OCI-LY3 (cell line): ENCODE results near the gene PEX11G.

ENCODE experiments used
- EZH2phosphoT487 ChIP-seq: fragments of 200-600 bp; shearing (Covaris generic); IDR thresholded peaks from 2 replicates; pipeline ENCODE4 v1.6.1; 2018; ENCODE audit warnings: antibody characterized with exemption, mixed run types, low read depth
- TF ChIP-seq, protein P1 (sequence below): fragments of 200-600, 300-600 bp; sonication (generic); IDR thresholded peaks from 2 replicates; pipeline ENCODE4 v1.5.1; 2014; ENCODE audit warnings: antibody characterized with exemption, low read length, low read depth

DNA sequence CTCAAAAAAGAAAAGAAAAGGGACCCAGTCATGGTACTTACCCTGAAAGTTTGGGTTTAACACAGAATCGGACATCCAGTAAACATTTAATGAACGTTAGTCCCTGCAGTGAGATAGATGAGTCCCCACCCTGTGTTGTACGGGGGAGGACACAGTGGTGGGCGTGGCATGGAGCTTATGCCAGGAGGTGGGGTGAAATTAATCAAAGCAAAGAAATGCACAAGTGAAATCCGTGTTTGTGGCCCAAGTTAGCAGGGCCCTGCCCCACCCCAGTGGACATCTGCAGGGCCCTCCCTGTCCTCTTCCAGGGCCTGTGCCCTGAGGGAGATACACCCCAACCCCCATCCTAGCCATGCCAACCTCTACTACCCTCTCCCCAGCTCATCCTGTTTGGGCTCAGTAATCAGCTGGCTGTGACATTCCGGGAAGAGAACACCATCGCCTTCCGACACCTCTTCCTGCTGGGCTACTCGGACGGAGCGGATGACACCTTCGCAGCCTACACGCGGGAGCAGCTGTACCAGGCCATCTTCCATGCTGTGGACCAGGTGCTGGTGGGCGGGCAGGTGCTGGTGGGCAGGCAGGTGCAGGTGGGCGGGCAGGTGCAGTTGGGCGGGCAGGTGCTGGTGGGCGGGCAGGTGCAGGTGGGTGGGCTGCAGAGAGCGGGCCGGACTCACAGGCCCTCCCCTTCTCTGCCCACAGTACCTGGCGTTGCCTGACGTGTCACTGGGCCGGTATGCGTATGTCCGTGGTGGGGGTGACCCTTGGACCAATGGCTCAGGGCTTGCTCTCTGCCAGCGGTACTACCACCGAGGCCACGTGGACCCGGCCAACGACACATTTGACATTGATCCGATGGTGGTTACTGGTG is 37.5 kb upstream of the PEX11G start:
- TF ChIP-seq, protein P1, sequence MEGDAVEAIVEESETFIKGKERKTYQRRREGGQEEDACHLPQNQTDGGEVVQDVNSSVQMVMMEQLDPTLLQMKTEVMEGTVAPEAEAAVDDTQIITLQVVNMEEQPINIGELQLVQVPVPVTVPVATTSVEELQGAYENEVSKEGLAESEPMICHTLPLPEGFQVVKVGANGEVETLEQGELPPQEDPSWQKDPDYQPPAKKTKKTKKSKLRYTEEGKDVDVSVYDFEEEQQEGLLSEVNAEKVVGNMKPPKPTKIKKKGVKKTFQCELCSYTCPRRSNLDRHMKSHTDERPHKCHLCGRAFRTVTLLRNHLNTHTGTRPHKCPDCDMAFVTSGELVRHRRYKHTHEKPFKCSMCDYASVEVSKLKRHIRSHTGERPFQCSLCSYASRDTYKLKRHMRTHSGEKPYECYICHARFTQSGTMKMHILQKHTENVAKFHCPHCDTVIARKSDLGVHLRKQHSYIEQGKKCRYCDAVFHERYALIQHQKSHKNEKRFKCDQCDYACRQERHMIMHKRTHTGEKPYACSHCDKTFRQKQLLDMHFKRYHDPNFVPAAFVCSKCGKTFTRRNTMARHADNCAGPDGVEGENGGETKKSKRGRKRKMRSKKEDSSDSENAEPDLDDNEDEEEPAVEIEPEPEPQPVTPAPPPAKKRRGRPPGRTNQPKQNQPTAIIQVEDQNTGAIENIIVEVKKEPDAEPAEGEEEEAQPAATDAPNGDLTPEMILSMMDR = no peak
- no peak for TF ChIP-seq EZH2phosphoT487
